Colonic mucosa (tissue), 4 donors: ENCODE results near the gene SIPA1L3. TPM values are rescaled to one million over a fixed set of nuclear protein-coding genes. Genes with fewer than 3 reads are reported as not detected.
A peak's percentile ranks its signal among the peaks of the same experiment; 100 is the strongest.

Source experiments
- DNase-seq: peaks from one replicate; pipeline ENCODE4 v3.0.0-alpha.2; 2020
- H3K27ac ChIP-seq: fragments of 200-600 bp; one replicate; pipeline ENCODE4 v1.8.0; 2021
- H3K27me3 ChIP-seq: fragments of 200-600 bp; one replicate; pipeline ENCODE4 v1.8.0; 2021
- H3K36me3 ChIP-seq: fragments of 200-600 bp; one replicate; pipeline ENCODE4 v1.8.0; 2021
- H3K4me1 ChIP-seq: fragments of 200-600 bp; one replicate; pipeline ENCODE4 v1.8.0; 2021; ENCODE audit warnings: mild to moderate bottlenecking
- H3K4me3 ChIP-seq: fragments of 200-600 bp; one replicate; pipeline ENCODE4 v1.8.0; 2021
- H3K9ac ChIP-seq, 2 donors: one replicate each; pipeline ENCODE4 v1.7.0; 2013; ENCODE audit warnings: control low read depth in 2 of 2, low read depth in 2 of 2, low read length in 2 of 2
- H3K9me3 ChIP-seq: fragments of 200-600 bp; one replicate; pipeline ENCODE4 v1.8.0; 2021
- CTCF ChIP-seq: fragments of 200-600 bp; IDR thresholded peaks from one replicate; pipeline ENCODE4 v1.8.0; 2022; ENCODE audit warnings: antibody characterized with exemption, mild to moderate bottlenecking
- intact Hi-C: fragments of 100-400 bp; cut with DNase I; formaldehyde crosslinking; loops from one replicate; pipeline ENCODE4 v1.14.1; 2022
- total RNA-seq, 2 donors: library from RNA; stranded (reverse); fragmentation: NEBNext Ultra II Directional in 1 of 2; extraction: Animal tissue kit (Norgen Biotek cat#: 25700) in 1 of 2; gene quantifications; one replicate each; pipeline ENCODE4 v1.2.1, GENCODE V29; 2021
- donor health status: healthy.
- donor health status: DM: no; HTN: no; CAD: no.
- donor health status: DM: no; HTN: no; CAD: no.

Gene SIPA1L3
- total RNA-seq, 2 donors from 2014 or later = 98.6 to 113 TPM

GRCh38 chr19:38173291-38174041 is 266.5 kb downstream of the SIPA1L3 start:
- Histone ChIP-seq H3K27ac (no peak overlapping the region), H3K9me3 (no peaks in the 10 kb centered on the region), H3K27me3 (no peaks in the 10 kb centered on the region), H3K4me3 (no peak overlapping the region), H3K9ac (no peak overlapping the region), H3K4me1 (no peaks in the 10 kb centered on the region), H3K36me3 (no peaks in the 10 kb centered on the region)
- no peak for DNase-seq
- intact Hi-C loops = no loop called here
- TF ChIP-seq CTCF = no peak

- H3K9ac ChIP-seq = no peak overlapping the region
- H3K9me3 ChIP-seq = no peaks in the 10 kb centered on the region
- TF ChIP-seq CTCF = no peak
- no peak overlapping the region for H3K27ac ChIP-seq
- H3K36me3 ChIP-seq = no peaks in the 10 kb centered on the region
- no peaks in the 10 kb centered on the region for H3K4me1 ChIP-seq
- H3K27me3 ChIP-seq = no peaks in the 10 kb centered on the region
- no peak for DNase-seq
- H3K4me3 ChIP-seq = no peak overlapping the region
- intact Hi-C loops = no loop called here
These were observed 268.4 kb downstream of the SIPA1L3 start for GRCh38 chr19:38175422-38175821.

GRCh38 chr19:38180071-38180470 is 273.1 kb downstream of the SIPA1L3 start:
- no peaks in the 10 kb centered on the region for H3K9me3 ChIP-seq
- no peak overlapping the region for H3K9ac ChIP-seq
- no peak for TF ChIP-seq CTCF
- no peaks in the 10 kb centered on the region for H3K4me1 ChIP-seq
- peaks cover 7% of the 10 kb centered on the region for H3K36me3 ChIP-seq
- no peak overlapping the region for H3K27ac ChIP-seq
- intact Hi-C loops = no loop called here
- no peak for DNase-seq
- H3K27me3 ChIP-seq = no peaks in the 10 kb centered on the region
- H3K4me3 ChIP-seq = no peak overlapping the region

- Histone ChIP-seq H3K36me3 (peaks cover 10% of the 10 kb centered on the region), H3K4me1 (no peaks in the 10 kb centered on the region), H3K27ac (no peak overlapping the region), H3K4me3 (no peak overlapping the region), H3K9me3 (no peaks in the 10 kb centered on the region), H3K9ac (no peak overlapping the region), H3K27me3 (no peaks in the 10 kb centered on the region)
- no peak for TF ChIP-seq CTCF
- no peak for DNase-seq
- intact Hi-C loops = no loop called here
These were observed 275.7 kb downstream of the SIPA1L3 start for GRCh38 chr19:38182536-38183210.

GRCh38 chr19:38183251-38183897 is 276.4 kb downstream of the SIPA1L3 start:
- Histone ChIP-seq H3K27ac (no peak overlapping the region), H3K9ac (no peak overlapping the region)

More at GRCh38 chr19:38183251-38183897, 276.4 kb downstream of the SIPA1L3 start:
- Histone ChIP-seq H3K4me1 (no peaks in the 10 kb centered on the region), H3K27me3 (no peaks in the 10 kb centered on the region), H3K36me3 (peaks cover 10% of the 10 kb centered on the region), H3K4me3 (peak overlapping the region; percentile 9), H3K9me3 (no peaks in the 10 kb centered on the region)
- intact Hi-C loops = no loop called here
- TF ChIP-seq CTCF = no peak
- DNase-seq = no peak
